ENCODE measurements around the gene TRPM3. TPM values are rescaled to one million over a fixed set of nuclear protein-coding genes. Genes with fewer than 3 reads are reported as not detected.

Gene TRPM3
- total and polyA plus RNA-seq, 2 of the 8 experiments (the other 6 are each of a cell fraction or from before 2014, with no cell fraction given) = 2.4 to 10.9 TPM

GRCh38 chr9:70962761-70963440 lies 158.5 kb downstream of the TRPM3 start:
- 93% methylated on average over 4 of the region's 4 CpGs; no CpG with 5 or more reads in 1 of the 2 experiments for WGBS, 2 experiments (ENCODE audit: extremely low coverage in 1 of 2, insufficient coverage in 1 of 2, insufficient read length in 1 of 2, insufficient replicate concordance in 2 of 2, low coverage in 1 of 2, low lambda C conversion rate in 2 of 2, missing lambda C conversion rate in 1 of 2)
- Histone ChIP-seq H2BK5ac (ENCODE audit: low read depth, low read length) (no peak overlapping the region), H3K23ac (ENCODE audit: insufficient read length) (no peak overlapping the region), H3K9me3 (ENCODE audit: insufficient read depth in 2 of 2, low read depth in 1 of 2, low read length in 1 of 2) (no peaks in the 10 kb centered on the region), H2BK20ac (ENCODE audit: low read length) (no peak overlapping the region), H4K20me1 (replicated peaks in 1 of 2; ENCODE audit: control insufficient read depth in 1 of 2, insufficient read depth in 2 of 2, low read length in 2 of 2) (no peaks in the 10 kb centered on the region), H3K4me2 (ENCODE audit: insufficient read depth in 1 of 2, low read depth in 2 of 2, low read length in 2 of 2) (no peak overlapping the region), H3K4me3 (ENCODE audit: extremely low read depth in 1 of 4, insufficient read depth in 2 of 4, low read depth in 3 of 4, low read length in 4 of 4) (no peak overlapping the region), H3K79me1 (ENCODE audit: low read depth, low read length) (no peaks in the 10 kb centered on the region), H4K91ac (replicated peaks; ENCODE audit: insufficient read length, low read length) (no peak overlapping the region), H3K56ac (replicated peaks; ENCODE audit: insufficient read length, low read depth, low read length) (no peak overlapping the region), H3K23me2 (ENCODE audit: low read depth, low read length) (no peaks in the 10 kb centered on the region), H3K27ac (ENCODE audit: low read depth, low read length) (no peak overlapping the region), H2BK120ac (replicated peaks; ENCODE audit: low read depth, low read length) (no peak overlapping the region), H4K8ac (ENCODE audit: extremely low read depth, insufficient read depth, low read length) (no peak overlapping the region), H2AFZ (ENCODE audit: low read length) (no peak overlapping the region), H3K79me2 (ENCODE audit: control insufficient read depth in 1 of 2, insufficient read depth in 2 of 2, low read length in 2 of 2) (no peaks in the 10 kb centered on the region), H2AK5ac (ENCODE audit: low read depth, low read length) (no peak overlapping the region), H2BK15ac (ENCODE audit: low read length) (no peak overlapping the region), H2BK12ac (ENCODE audit: low read depth, low read length) (no peak overlapping the region), H3K9ac (replicated peaks in 1 of 4; ENCODE audit: extremely low read depth in 1 of 4, low read depth in 3 of 4, low read length in 3 of 4) (no peak overlapping the region), H3K27me3 (replicated peaks in 1 of 4; ENCODE audit: control insufficient read depth in 3 of 4, extremely low read depth in 1 of 4, insufficient read depth in 3 of 4, low read length in 3 of 4) (no peaks in the 10 kb centered on the region), H3K4ac (replicated peaks; ENCODE audit: insufficient read length, low read depth, low read length) (no peak overlapping the region), H3K18ac (ENCODE audit: extremely low read depth, low read length) (no peak overlapping the region), H4K5ac (ENCODE audit: insufficient read length, low read depth, low read length) (no peak overlapping the region), H3K4me1 (replicated peaks in 1 of 4; ENCODE audit: control insufficient read depth in 3 of 4, insufficient read depth in 4 of 4, low read length in 3 of 4) (no peaks in the 10 kb centered on the region), H3K36me3 (ENCODE audit: control insufficient read depth in 2 of 4, insufficient read depth in 4 of 4, low read length in 3 of 4) (no peaks in the 10 kb centered on the region), H3K14ac (ENCODE audit: insufficient read length) (no peak overlapping the region)
- TF ChIP-seq E2F6 (IDR thresholded peaks at IDR 0.05) (no peak), KDM5A (IDR thresholded peaks at IDR 0.05; ENCODE audit: low read length) (no peak), RBBP5 (IDR thresholded peaks at IDR 0.05; ENCODE audit: borderline replicate concordance, low read depth, low read length) (no peak), BCL11A (IDR thresholded peaks at IDR 0.05; ENCODE audit: low read depth in 2 of 2, low read length in 2 of 2) (no peak), FOSL1 (IDR thresholded peaks at IDR 0.05; ENCODE audit: insufficient read depth, low read depth, low read length) (no peak), POLR2A (IDR thresholded peaks at IDR 0.05; ENCODE audit: control extremely low read depth in 1 of 2, low read depth in 2 of 2, low read length in 2 of 2) (no peak), SP1 (IDR thresholded peaks at IDR 0.05; ENCODE audit: low read depth, low read length) (no peak), KDM1A (IDR thresholded peaks at IDR 0.05; ENCODE audit: borderline replicate concordance, low read length) (no peak), SRF (IDR thresholded peaks at IDR 0.05; ENCODE audit: low read depth, low read length) (no peak), NRF1 (IDR thresholded peaks at IDR 0.05; ENCODE audit: low read depth, low read length) (no peak), TEAD4 (IDR thresholded peaks at IDR 0.05; ENCODE audit: low read depth, low read length) (no peak), EZH2 (IDR thresholded peaks at IDR 0.05; ENCODE audit: low read depth, low read length, severe bottlenecking) (no peak), SP2 (IDR thresholded peaks at IDR 0.05; ENCODE audit: low read length) (no peak), EGR1 (IDR thresholded peaks at IDR 0.05; ENCODE audit: borderline replicate concordance, low read depth, low read length) (no peak)
- FAIRE-seq (no peak), DNase-seq (ENCODE audit: low read depth in 1 of 2, low spot score in 2 of 2) (no peak)
- POLR2A ChIA-PET (ENCODE audit: partially characterized antibody) = interaction anchor here (0.9 to 1.2 kb wide), 2 partner anchors 12 to 23 kb away, joined by 3 to 4 read pairs; no protein-coding TSS in a partner anchor
- CTCF ChIA-PET (ENCODE audit: partially characterized antibody) = interaction anchor here (0.6 to 1.8 kb wide), 3 partner anchors 9 to 38 kb away, joined by 3 to 4 read pairs (median 4); no protein-coding TSS in a partner anchor

All from H1 (cell line).